GM23248 (cell line): ENCODE measurements around the gene MAT2A.

Source experiments
- EZH2 ChIP-seq: fragments of 200-600 bp; sonication (generic); IDR thresholded peaks from 2 replicates; pipeline ENCODE4 v1.6.1; 2018; ENCODE audit warnings: antibody characterized with exemption, mild to moderate bottlenecking; ENCODE audit not compliant: insufficient read depth, poor library complexity, severe bottlenecking
- EZH2phosphoT487 ChIP-seq: fragments of 200-600 bp; sonication (generic); IDR thresholded peaks from 2 replicates; pipeline ENCODE4 v1.6.1; 2018; ENCODE audit warnings: antibody characterized with exemption, moderate library complexity, mild to moderate bottlenecking, low read depth; ENCODE audit not compliant: insufficient read depth

DNA sequence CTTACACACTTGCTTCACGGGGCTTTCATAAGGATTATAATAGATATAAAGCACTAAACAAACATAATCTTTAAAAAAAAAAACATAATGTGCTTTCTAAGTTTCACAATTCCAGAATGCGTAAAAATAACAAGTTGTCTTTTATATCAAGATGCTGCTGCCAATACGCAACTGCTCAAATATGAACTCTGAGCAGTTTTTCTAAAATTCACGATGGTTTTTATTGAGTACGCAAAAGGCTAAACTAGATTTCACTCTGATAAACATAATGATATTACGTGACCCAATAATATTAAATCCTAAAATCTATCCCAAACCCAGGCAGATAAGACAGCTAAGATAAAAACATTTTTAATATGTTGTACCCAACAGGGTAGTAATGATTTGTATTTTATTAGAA is 24.6 kb upstream of the MAT2A start:
- no peak for TF ChIP-seq EZH2
- TF ChIP-seq EZH2phosphoT487, result no peak
